Measurements from ENCODE around the gene ZNF629.
A peak's percentile ranks its signal among the peaks of the same experiment; 100 is the strongest.
"Not testable (repeated sequence)": the region's sequence is repeated elsewhere in the genome, so short reads cannot be mapped to it uniquely, and the experiment has no call there.

The ZNF629 gene

GRCh38 chr16:30786936-30787612, at the start of gene ZNF629:
ZNF629 (minus strand) TSS chr16:30787205; CDS start chr16:30784482, 2,723 bp downstream.
- peak; percentile 73 for DNase-seq (ENCODE audit: low read depth)

GRCh38 chr16:30834130-30834740, 47.2 kb upstream of the ZNF629 start:
- DNase-seq (ENCODE audit: low read depth), result no peak

GRCh38 chr16:30830072-30830417, 43.0 kb upstream of the ZNF629 start:
- DNase-seq (ENCODE audit: low read depth), result no peak

GRCh38 chr16:30829130-30830071, 42.4 kb upstream of the ZNF629 start:
- DNase-seq (ENCODE audit: low read depth), result no peak

- no peak for DNase-seq (ENCODE audit: low read depth)
Observed at GRCh38 chr16:30821891-30822290, 34.9 kb upstream of the ZNF629 start.

- not testable (repeated sequence) for DNase-seq (ENCODE audit: low read depth)
Observed at GRCh38 chr16:30821441-30821840, 34.4 kb upstream of the ZNF629 start.

- no peak for DNase-seq (ENCODE audit: low read depth)
Observed at GRCh38 chr16:30820952-30821421, 34.0 kb upstream of the ZNF629 start.

- DNase-seq (ENCODE audit: low read depth), result no peak
Observed at GRCh38 chr16:30816769-30817168, 29.8 kb upstream of the ZNF629 start.

GRCh38 chr16:30813821-30814189, 26.8 kb upstream of the ZNF629 start:
- DNase-seq (ENCODE audit: low read depth), result no peak

- not testable (repeated sequence) for DNase-seq (ENCODE audit: low read depth)
Observed at GRCh38 chr16:30809675-30810074, 22.7 kb upstream of the ZNF629 start.

GRCh38 chr16:30808890-30809426, 22.0 kb upstream of the ZNF629 start:
- DNase-seq (ENCODE audit: low read depth), result not testable (repeated sequence)

- DNase-seq (ENCODE audit: low read depth), result no peak
Observed at GRCh38 chr16:30808146-30808545, 21.1 kb upstream of the ZNF629 start.

- peak; percentile 84 for DNase-seq (ENCODE audit: low read depth)
Observed at GRCh38 chr16:30805370-30806169, 18.6 kb upstream of the ZNF629 start.

GRCh38 chr16:30805056-30805369, 18.0 kb upstream of the ZNF629 start:
- DNase-seq (ENCODE audit: low read depth), result no peak

GRCh38 chr16:30802936-30803335, 15.9 kb upstream of the ZNF629 start:
- no peak for DNase-seq (ENCODE audit: low read depth)

- DNase-seq (ENCODE audit: low read depth), result no peak
Observed at GRCh38 chr16:30797670-30798309, 10.8 kb upstream of the ZNF629 start.

GRCh38 chr16:30794634-30795033, 7.6 kb upstream of the ZNF629 start:
- no peak for DNase-seq (ENCODE audit: low read depth)

- no peak for DNase-seq (ENCODE audit: low read depth)
Observed at GRCh38 chr16:30793508-30794069, 6.6 kb upstream of the ZNF629 start.

GRCh38 chr16:30787613-30788378, 791 bp upstream of the ZNF629 start:
- DNase-seq (ENCODE audit: low read depth), result peak; percentile 30

All from fibroblast of gingiva (primary cell).